Panc1 (cell line): Measurements from ENCODE around the gene GRIA4.

Experiments
- CTCF ChIP-seq: fragments of 450-650 bp; IDR thresholded peaks from 2 replicates; pipeline ENCODE4 v1.5.1; 2017; ENCODE audit warnings: mild to moderate bottlenecking
- POLR2AphosphoS5 ChIP-seq: IDR thresholded peaks from 2 replicates; pipeline ENCODE4 v1.6.1; 2012; ENCODE audit warnings: mild to moderate bottlenecking, low read depth, low read length, moderate library complexity
- SIN3A ChIP-seq: IDR thresholded peaks from 2 replicates; pipeline ENCODE4 v1.6.1; 2012; ENCODE audit warnings: low read depth, mild to moderate bottlenecking, low read length, moderate library complexity, borderline replicate concordance; ENCODE audit not compliant: insufficient read depth
- TCF7L2 ChIP-seq: IDR thresholded peaks from 2 replicates; pipeline ENCODE4 v1.6.1; 2011; ENCODE audit warnings: mild to moderate bottlenecking, low read depth, low read length, inconsistent platforms
- TF ChIP-seq, protein P1 (sequence below), 2 experiments: IDR thresholded peaks; 2 replicates each; pipeline ENCODE4 v1.6.1; 2011 to 2012; ENCODE audit warnings: low read depth in 2 of 2, control low read depth in 1 of 2, low read length in 1 of 2, mild to moderate bottlenecking in 1 of 2, moderate library complexity in 1 of 2; ENCODE audit not compliant: insufficient read depth in 1 of 2

GRCh38 chr11:105713696-105714095, 103.8 kb downstream of the GRIA4 start:
- no peak for TF ChIP-seq TCF7L2
- TF ChIP-seq CTCF: no peak
- TF ChIP-seq, protein P1, sequence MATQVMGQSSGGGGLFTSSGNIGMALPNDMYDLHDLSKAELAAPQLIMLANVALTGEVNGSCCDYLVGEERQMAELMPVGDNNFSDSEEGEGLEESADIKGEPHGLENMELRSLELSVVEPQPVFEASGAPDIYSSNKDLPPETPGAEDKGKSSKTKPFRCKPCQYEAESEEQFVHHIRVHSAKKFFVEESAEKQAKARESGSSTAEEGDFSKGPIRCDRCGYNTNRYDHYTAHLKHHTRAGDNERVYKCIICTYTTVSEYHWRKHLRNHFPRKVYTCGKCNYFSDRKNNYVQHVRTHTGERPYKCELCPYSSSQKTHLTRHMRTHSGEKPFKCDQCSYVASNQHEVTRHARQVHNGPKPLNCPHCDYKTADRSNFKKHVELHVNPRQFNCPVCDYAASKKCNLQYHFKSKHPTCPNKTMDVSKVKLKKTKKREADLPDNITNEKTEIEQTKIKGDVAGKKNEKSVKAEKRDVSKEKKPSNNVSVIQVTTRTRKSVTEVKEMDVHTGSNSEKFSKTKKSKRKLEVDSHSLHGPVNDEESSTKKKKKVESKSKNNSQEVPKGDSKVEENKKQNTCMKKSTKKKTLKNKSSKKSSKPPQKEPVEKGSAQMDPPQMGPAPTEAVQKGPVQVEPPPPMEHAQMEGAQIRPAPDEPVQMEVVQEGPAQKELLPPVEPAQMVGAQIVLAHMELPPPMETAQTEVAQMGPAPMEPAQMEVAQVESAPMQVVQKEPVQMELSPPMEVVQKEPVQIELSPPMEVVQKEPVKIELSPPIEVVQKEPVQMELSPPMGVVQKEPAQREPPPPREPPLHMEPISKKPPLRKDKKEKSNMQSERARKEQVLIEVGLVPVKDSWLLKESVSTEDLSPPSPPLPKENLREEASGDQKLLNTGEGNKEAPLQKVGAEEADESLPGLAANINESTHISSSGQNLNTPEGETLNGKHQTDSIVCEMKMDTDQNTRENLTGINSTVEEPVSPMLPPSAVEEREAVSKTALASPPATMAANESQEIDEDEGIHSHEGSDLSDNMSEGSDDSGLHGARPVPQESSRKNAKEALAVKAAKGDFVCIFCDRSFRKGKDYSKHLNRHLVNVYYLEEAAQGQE (IDR thresholded peaks at IDR 0.05; ENCODE audit: insufficient read depth in 1 of 2, low read depth in 2 of 2, low read length in 1 of 2): no peak
- TF ChIP-seq SIN3A: no peak
- no peak for TF ChIP-seq POLR2AphosphoS5
